ENCODE data around the gene BCAS1. TPM values are rescaled to one million over a fixed set of nuclear protein-coding genes. Genes with fewer than 3 reads are reported as not detected.

Gene BCAS1
- total RNA-seq, 4 donors from 2014 or later, result 0.29 to 0.83 TPM; not detected in 2

GRCh38 chr20:53930651-53931504 is 139.5 kb downstream of the BCAS1 start:
- H3K4me1 ChIP-seq, result no peaks in the 10 kb centered on the region
- no peak overlapping the region for H3K4me3 ChIP-seq
- H3K9me3 ChIP-seq, result no peaks in the 10 kb centered on the region

GRCh38 chr20:53929974-53930650 is 140.3 kb downstream of the BCAS1 start:
- no peak for TF ChIP-seq POLR2A (IDR thresholded peaks at IDR 0.05)
- TF ChIP-seq, protein P1, sequence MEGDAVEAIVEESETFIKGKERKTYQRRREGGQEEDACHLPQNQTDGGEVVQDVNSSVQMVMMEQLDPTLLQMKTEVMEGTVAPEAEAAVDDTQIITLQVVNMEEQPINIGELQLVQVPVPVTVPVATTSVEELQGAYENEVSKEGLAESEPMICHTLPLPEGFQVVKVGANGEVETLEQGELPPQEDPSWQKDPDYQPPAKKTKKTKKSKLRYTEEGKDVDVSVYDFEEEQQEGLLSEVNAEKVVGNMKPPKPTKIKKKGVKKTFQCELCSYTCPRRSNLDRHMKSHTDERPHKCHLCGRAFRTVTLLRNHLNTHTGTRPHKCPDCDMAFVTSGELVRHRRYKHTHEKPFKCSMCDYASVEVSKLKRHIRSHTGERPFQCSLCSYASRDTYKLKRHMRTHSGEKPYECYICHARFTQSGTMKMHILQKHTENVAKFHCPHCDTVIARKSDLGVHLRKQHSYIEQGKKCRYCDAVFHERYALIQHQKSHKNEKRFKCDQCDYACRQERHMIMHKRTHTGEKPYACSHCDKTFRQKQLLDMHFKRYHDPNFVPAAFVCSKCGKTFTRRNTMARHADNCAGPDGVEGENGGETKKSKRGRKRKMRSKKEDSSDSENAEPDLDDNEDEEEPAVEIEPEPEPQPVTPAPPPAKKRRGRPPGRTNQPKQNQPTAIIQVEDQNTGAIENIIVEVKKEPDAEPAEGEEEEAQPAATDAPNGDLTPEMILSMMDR (IDR thresholded peaks at IDR 0.05), result no peak
- H3K9me3 ChIP-seq, result no peaks in the 10 kb centered on the region
- intact Hi-C loops (cut with DNase I; ENCODE audit: low total_unique reads), result no loop called here
- H3K27ac ChIP-seq, result no peak overlapping the region
- no peaks in the 10 kb centered on the region for H3K27me3 ChIP-seq
- H3K4me1 ChIP-seq, result no peaks in the 10 kb centered on the region
- no peaks in the 10 kb centered on the region for H3K36me3 ChIP-seq
- no peak for DNase-seq
- H3K4me3 ChIP-seq, result no peak overlapping the region

More at GRCh38 chr20:53930651-53931504, 139.5 kb downstream of the BCAS1 start:
- no peaks in the 10 kb centered on the region for H3K27me3 ChIP-seq
- intact Hi-C loops (cut with DNase I; ENCODE audit: low total_unique reads), result no loop called here
- TF ChIP-seq, protein P1 (IDR thresholded peaks at IDR 0.05), result no peak
- no peak for TF ChIP-seq POLR2A (IDR thresholded peaks at IDR 0.05)
- H3K36me3 ChIP-seq, result no peaks in the 10 kb centered on the region
- DNase-seq, result no peak
- H3K27ac ChIP-seq, result no peak overlapping the region

GRCh38 chr20:53929399-53929798 is 141.0 kb downstream of the BCAS1 start:
- no peaks in the 10 kb centered on the region for H3K36me3 ChIP-seq
- no peak for DNase-seq
- TF ChIP-seq, protein P1 (IDR thresholded peaks at IDR 0.05), result no peak
- TF ChIP-seq POLR2A (IDR thresholded peaks at IDR 0.05), result no peak
- H3K4me3 ChIP-seq, result no peak overlapping the region
- H3K4me1 ChIP-seq, result no peaks in the 10 kb centered on the region
- H3K27ac ChIP-seq, result no peak overlapping the region
- intact Hi-C loops (cut with DNase I; ENCODE audit: low total_unique reads), result no loop called here
- no peaks in the 10 kb centered on the region for H3K9me3 ChIP-seq
- no peaks in the 10 kb centered on the region for H3K27me3 ChIP-seq

DNA sequence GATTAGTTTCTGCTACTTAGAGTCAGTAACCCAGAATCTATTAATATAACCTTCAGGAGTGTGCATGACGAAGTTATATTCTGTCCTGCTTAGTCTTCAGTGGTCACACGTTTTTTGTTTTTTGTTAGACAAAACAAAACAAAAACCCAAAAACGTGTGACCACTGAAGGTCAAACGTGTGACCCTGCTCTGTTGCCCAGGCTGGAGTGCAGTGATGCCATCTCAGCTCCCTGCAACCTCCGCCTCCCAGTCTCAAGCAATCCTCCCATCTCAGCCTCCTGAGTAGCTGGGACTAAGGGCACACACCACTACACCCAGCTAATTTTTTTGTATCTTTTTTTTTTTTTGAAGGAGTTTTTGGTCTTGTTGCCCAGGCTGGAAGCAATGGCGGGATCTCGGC is 142.4 kb downstream of the BCAS1 start:
- Histone ChIP-seq H3K4me1 (peaks cover 0 to 6% of the 10 kb centered on the region in 2 donors), H3K36me3 (no peaks in the 10 kb centered on the region), H3K4me3 (no peak overlapping the region), H3K9me3 (no peaks in the 10 kb centered on the region), H3K27me3 (no peaks in the 10 kb centered on the region), H3K27ac (no peak overlapping the region)
- DNase-seq, result no peak
- intact Hi-C loops (cut with DNase I; ENCODE audit: low total_unique reads), result no loop called here
- TF ChIP-seq, protein P1 (IDR thresholded peaks at IDR 0.05), result no peak
- TF ChIP-seq POLR2A (IDR thresholded peaks at IDR 0.05), result no peak
